Colonic mucosa (tissue), 4 donors: ENCODE measurements around the gene USP38. TPM values are rescaled to one million over a fixed set of nuclear protein-coding genes. Genes with fewer than 3 reads are reported as not detected.

Source experiments
- DNase-seq: peaks from one replicate; pipeline ENCODE4 v3.0.0-alpha.2; 2020
- H3K27ac ChIP-seq: fragments of 200-600 bp; one replicate; pipeline ENCODE4 v1.8.0; 2021
- H3K27me3 ChIP-seq: fragments of 200-600 bp; one replicate; pipeline ENCODE4 v1.8.0; 2021
- H3K36me3 ChIP-seq: fragments of 200-600 bp; one replicate; pipeline ENCODE4 v1.8.0; 2021
- H3K4me1 ChIP-seq: fragments of 200-600 bp; one replicate; pipeline ENCODE4 v1.8.0; 2021; ENCODE audit warnings: mild to moderate bottlenecking
- H3K4me3 ChIP-seq: fragments of 200-600 bp; one replicate; pipeline ENCODE4 v1.8.0; 2021
- H3K9ac ChIP-seq, 2 donors: one replicate each; pipeline ENCODE4 v1.7.0; 2013; ENCODE audit warnings: control low read depth in 2 of 2, low read depth in 2 of 2, low read length in 2 of 2
- H3K9me3 ChIP-seq: fragments of 200-600 bp; one replicate; pipeline ENCODE4 v1.8.0; 2021
- CTCF ChIP-seq: fragments of 200-600 bp; IDR thresholded peaks from one replicate; pipeline ENCODE4 v1.8.0; 2022; ENCODE audit warnings: antibody characterized with exemption, mild to moderate bottlenecking
- intact Hi-C: fragments of 100-400 bp; cut with DNase I; formaldehyde crosslinking; loops from one replicate; pipeline ENCODE4 v1.14.1; 2022
- total RNA-seq, 2 donors: library from RNA; stranded (reverse); fragmentation: NEBNext Ultra II Directional in 1 of 2; extraction: Animal tissue kit (Norgen Biotek cat#: 25700) in 1 of 2; gene quantifications; one replicate each; pipeline ENCODE4 v1.2.1, GENCODE V29; 2021
- donor health status: healthy.
- donor health status: DM: no; HTN: no; CAD: no.
- donor health status: DM: no; HTN: no; CAD: no.

Gene USP38
- total RNA-seq, 2 donors from 2014 or later: 31.1 to 39.7 TPM

GRCh38 chr4:143212566-143212965, 27.8 kb downstream of the USP38 start:
- H3K27me3 ChIP-seq: no peaks in the 10 kb centered on the region
- H3K9me3 ChIP-seq: no peaks in the 10 kb centered on the region
- H3K9ac ChIP-seq: no peak overlapping the region
- no peak for DNase-seq
- H3K4me1 ChIP-seq: no peaks in the 10 kb centered on the region
- no peak for TF ChIP-seq CTCF
- intact Hi-C loops: no loop called here
- H3K27ac ChIP-seq: no peak overlapping the region
- H3K36me3 ChIP-seq: peaks cover 10% of the 10 kb centered on the region
- H3K4me3 ChIP-seq: no peak overlapping the region

GRCh38 chr4:143215873-143216272, 31.2 kb downstream of the USP38 start:
- no peaks in the 10 kb centered on the region for H3K36me3 ChIP-seq
- H3K4me1 ChIP-seq: no peaks in the 10 kb centered on the region
- H3K27ac ChIP-seq: no peak overlapping the region
- no peak overlapping the region for H3K4me3 ChIP-seq
- intact Hi-C loops: no loop called here
- no peak for TF ChIP-seq CTCF
- H3K27me3 ChIP-seq: no peaks in the 10 kb centered on the region
- H3K9me3 ChIP-seq: no peaks in the 10 kb centered on the region
- no peak for DNase-seq
- H3K9ac ChIP-seq: no peak overlapping the region

- Histone ChIP-seq H3K9me3 (no peaks in the 10 kb centered on the region), H3K4me1 (no peaks in the 10 kb centered on the region), H3K4me3 (no peak overlapping the region), H3K36me3 (no peaks in the 10 kb centered on the region), H3K27me3 (no peaks in the 10 kb centered on the region), H3K9ac (no peak overlapping the region), H3K27ac (no peak overlapping the region)
- DNase-seq: no peak
- no peak for TF ChIP-seq CTCF
- intact Hi-C loops: no loop called here
Measured at GRCh38 chr4:143224255-143224654, 39.5 kb downstream of the USP38 start.

GRCh38 chr4:143225167-143225566, 40.5 kb downstream of the USP38 start:
- no peaks in the 10 kb centered on the region for H3K36me3 ChIP-seq
- H3K27ac ChIP-seq: no peak overlapping the region
- no peak overlapping the region for H3K4me3 ChIP-seq
- H3K4me1 ChIP-seq: no peaks in the 10 kb centered on the region
- no peaks in the 10 kb centered on the region for H3K27me3 ChIP-seq
- DNase-seq: no peak
- TF ChIP-seq CTCF: no peak
- H3K9me3 ChIP-seq: no peaks in the 10 kb centered on the region
- intact Hi-C loops: no loop called here
- no peak overlapping the region for H3K9ac ChIP-seq

GRCh38 chr4:143230683-143231082, 46.0 kb downstream of the USP38 start:
- no peaks in the 10 kb centered on the region for H3K9me3 ChIP-seq

More at GRCh38 chr4:143230683-143231082, 46.0 kb downstream of the USP38 start:
- no peaks in the 10 kb centered on the region for H3K4me1 ChIP-seq
- no peaks in the 10 kb centered on the region for H3K36me3 ChIP-seq
- intact Hi-C loops: no loop called here
- no peaks in the 10 kb centered on the region for H3K27me3 ChIP-seq
- DNase-seq: no peak
- H3K9ac ChIP-seq: no peak overlapping the region
- no peak for TF ChIP-seq CTCF
- H3K27ac ChIP-seq: no peak overlapping the region
- H3K4me3 ChIP-seq: no peak overlapping the region
